Hindlimb muscle (tissue), 1 donor: Measurements from ENCODE around the gene PPFIA3. TPM values are rescaled to one million over a fixed set of nuclear protein-coding genes. Genes with fewer than 3 reads are reported as not detected.
"Not testable (repeated sequence)": the region's sequence is repeated elsewhere in the genome, so short reads cannot be mapped to it uniquely, and the experiment has no call there.

Experiments
- DNase-seq: peaks from one replicate; pipeline ENCODE4 v3.0.0-alpha.2; 2013
- polyA plus RNA-seq: library from polyadenylated mRNA; unstranded; fragments of 120-200 nt; gene quantifications from one replicate; pipeline ENCODE4 v1.2.1, GENCODE V29; 2013; ENCODE audit not compliant: insufficient read length

The PPFIA3 gene
- polyA plus RNA-seq: 10.0 TPM

- peak; percentile 74 for DNase-seq
Measured at GRCh38 chr19:49119411-49120324, at the start of gene PPFIA3. TSS of gene PPFIA3 (plus strand) at chr19:49119544. CDS start at chr19:49127874, 8,330 bp downstream.

GRCh38 chr19:49070416-49070815 lies 48.9 kb upstream of the PPFIA3 start:
- DNase-seq: no peak

- no peak for DNase-seq
Measured at GRCh38 chr19:49071860-49072547, 47.3 kb upstream of the PPFIA3 start.

- DNase-seq: no peak
Measured at GRCh38 chr19:49073514-49074378, 45.6 kb upstream of the PPFIA3 start.

- DNase-seq: not testable (repeated sequence)
Measured at GRCh38 chr19:49074869-49075268, 44.5 kb upstream of the PPFIA3 start.

- no peak for DNase-seq
Measured at GRCh38 chr19:49080392-49080791, 39.0 kb upstream of the PPFIA3 start.

- no peak for DNase-seq
Measured at GRCh38 chr19:49081273-49081672, 38.1 kb upstream of the PPFIA3 start.

- DNase-seq: no peak
Measured at GRCh38 chr19:49084206-49085019, 34.9 kb upstream of the PPFIA3 start.

GRCh38 chr19:49085020-49085867 lies 34.1 kb upstream of the PPFIA3 start, which contains the start of gene SNRNP70:
TSS of gene SNRNP70 (plus strand) at chr19:49085451. CDS start at chr19:49086415, 964 bp downstream.
- DNase-seq: peak; percentile 100

GRCh38 chr19:49085868-49086232 lies 33.5 kb upstream of the PPFIA3 start:
- no peak for DNase-seq

GRCh38 chr19:49086296-49086695 lies 33.0 kb upstream of the PPFIA3 start:
- no peak for DNase-seq

GRCh38 chr19:49091391-49092038 lies 27.8 kb upstream of the PPFIA3 start:
- no peak for DNase-seq

GRCh38 chr19:49092686-49093085 lies 26.7 kb upstream of the PPFIA3 start:
- no peak for DNase-seq

- no peak for DNase-seq
Measured at GRCh38 chr19:49094505-49095482, 24.6 kb upstream of the PPFIA3 start.

- peak; percentile 69 for DNase-seq
Measured at GRCh38 chr19:49097453-49098288, 21.7 kb upstream of the PPFIA3 start.

GRCh38 chr19:49098795-49099194 lies 20.5 kb upstream of the PPFIA3 start:
- no peak for DNase-seq

- no peak for DNase-seq
Measured at GRCh38 chr19:49101160-49101559, 18.2 kb upstream of the PPFIA3 start.

GRCh38 chr19:49102303-49102702 lies 17.0 kb upstream of the PPFIA3 start:
- DNase-seq: no peak
